A673 (cell line): Measurements from ENCODE around the gene RRAS. TPM values are rescaled to one million over a fixed set of nuclear protein-coding genes. Genes with fewer than 3 reads are reported as not detected.

Source experiments
- BruUV-seq: library from RNA; stranded (reverse); fragments of 400-500 nt; replicated peaks from 2 replicates; lab custom pipeline; 2021; lab: Mats Ljungman, UMichigan
- CTCF ChIA-PET: fragments of 300-600 bp; sonication (Branson Sonifier 250); formaldehyde crosslinking; loops from one replicate; lab custom pipeline; 2022; ENCODE audit warnings: antibody characterized with exemption; lab: Charles Lee
- POLR2A ChIA-PET: fragments of 300-600 bp; sonication (Branson Sonifier 250); formaldehyde crosslinking; loops from one replicate; lab custom pipeline; 2022; ENCODE audit warnings: antibody characterized with exemption; ENCODE audit not compliant: low non-redundant PET; lab: Charles Lee
- DNase-seq: peaks from one replicate; pipeline ENCODE4 v3.0.0-alpha.2; 2015; ENCODE audit warnings: low spot score
- H3K27ac ChIP-seq: fragments of 200-600 bp; sonication (generic); 2 replicates; pipeline ENCODE4 v1.5.1; 2016; ENCODE audit warnings: mixed run types, low read depth, mild to moderate bottlenecking, mixed read lengths, antibody characterized with exemption, low read length; ENCODE audit not compliant: poor library complexity, severe bottlenecking
- H3K27me3 ChIP-seq: fragments of 200-600 bp; sonication (generic); replicated peaks from 2 replicates; pipeline ENCODE4 v1.6.1; 2017; ENCODE audit warnings: mixed run types, low read depth, mild to moderate bottlenecking, mixed read lengths, antibody characterized with exemption, low read length; ENCODE audit not compliant: insufficient read depth, poor library complexity
- H3K36me3 ChIP-seq: fragments of 200-600 bp; sonication (generic); 2 replicates; pipeline ENCODE4 v1.6.1; 2016; ENCODE audit warnings: mixed run types, mild to moderate bottlenecking, mixed read lengths, antibody characterized with exemption, low read length; ENCODE audit not compliant: insufficient read depth, poor library complexity, severe bottlenecking
- H3K4me1 ChIP-seq: fragments of 200-600 bp; sonication (generic); 2 replicates; pipeline ENCODE4 v1.6.1; 2017; ENCODE audit warnings: mixed run types, mild to moderate bottlenecking, mixed read lengths, antibody characterized with exemption, low read length; ENCODE audit not compliant: insufficient read depth, poor library complexity, severe bottlenecking
- H3K4me3 ChIP-seq: fragments of 200-600 bp; sonication (generic); 2 replicates; pipeline ENCODE4 v1.5.1; 2016; ENCODE audit warnings: low read depth, mixed run types, mild to moderate bottlenecking, mixed read lengths, low read length; ENCODE audit not compliant: poor library complexity, severe bottlenecking
- H3K9me3 ChIP-seq: fragments of 200-600 bp; sonication (generic); 2 replicates; pipeline ENCODE4 v1.6.1; 2016; ENCODE audit warnings: mixed run types, low read depth, mild to moderate bottlenecking, mixed read lengths, antibody characterized with exemption, low read length; ENCODE audit not compliant: poor library complexity, severe bottlenecking
- EZH2 ChIP-seq: fragments of 200-600 bp; sonication (generic); IDR thresholded peaks from 2 replicates; pipeline ENCODE4 v1.6.1; 2017; ENCODE audit warnings: borderline replicate concordance, low read depth, mild to moderate bottlenecking, mixed read lengths, antibody characterized with exemption, low read length; ENCODE audit not compliant: poor library complexity, severe bottlenecking
- intact Hi-C: fragments of 100-400 bp; cut with micrococcal nuclease; formaldehyde crosslinking; loops from one replicate; pipeline ENCODE4 v1.10.0; 2022; ENCODE audit not compliant: unreplicated experiment
- total RNA-seq: library from RNA; stranded (reverse); gene quantifications from 2 replicates; pipeline ENCODE4 v1.2.3, GENCODE V29; 2021
- TF ChIP-seq, protein P1 (sequence below): fragments of 300-800, 200-600 bp; sonication (generic); conservative IDR thresholded peaks from 2 replicates; pipeline ENCODE4 v1.5.1; 2017; ENCODE audit warnings: low read depth, mild to moderate bottlenecking, antibody characterized with exemption, low read length, moderate library complexity, mixed read lengths

Gene RRAS
- total RNA-seq, 1 experiment from 2014 or later: 27.6 TPM

- no peak for DNase-seq
- Histone ChIP-seq H3K27ac (no peak overlapping the region), H3K9me3 (no peaks in the 10 kb centered on the region), H3K36me3 (peaks cover 79% of the 10 kb centered on the region), H3K4me1 (no peaks in the 10 kb centered on the region), H3K4me3 (no peak overlapping the region), H3K27me3 (no peaks in the 10 kb centered on the region)
- no TSS peak for BruUV-seq
- ChIA-PET CTCF (no interaction called here), POLR2A (no interaction called here)
- intact Hi-C loops: no loop called here
- TF ChIP-seq EZH2: no peak
- TF ChIP-seq, protein P1, sequence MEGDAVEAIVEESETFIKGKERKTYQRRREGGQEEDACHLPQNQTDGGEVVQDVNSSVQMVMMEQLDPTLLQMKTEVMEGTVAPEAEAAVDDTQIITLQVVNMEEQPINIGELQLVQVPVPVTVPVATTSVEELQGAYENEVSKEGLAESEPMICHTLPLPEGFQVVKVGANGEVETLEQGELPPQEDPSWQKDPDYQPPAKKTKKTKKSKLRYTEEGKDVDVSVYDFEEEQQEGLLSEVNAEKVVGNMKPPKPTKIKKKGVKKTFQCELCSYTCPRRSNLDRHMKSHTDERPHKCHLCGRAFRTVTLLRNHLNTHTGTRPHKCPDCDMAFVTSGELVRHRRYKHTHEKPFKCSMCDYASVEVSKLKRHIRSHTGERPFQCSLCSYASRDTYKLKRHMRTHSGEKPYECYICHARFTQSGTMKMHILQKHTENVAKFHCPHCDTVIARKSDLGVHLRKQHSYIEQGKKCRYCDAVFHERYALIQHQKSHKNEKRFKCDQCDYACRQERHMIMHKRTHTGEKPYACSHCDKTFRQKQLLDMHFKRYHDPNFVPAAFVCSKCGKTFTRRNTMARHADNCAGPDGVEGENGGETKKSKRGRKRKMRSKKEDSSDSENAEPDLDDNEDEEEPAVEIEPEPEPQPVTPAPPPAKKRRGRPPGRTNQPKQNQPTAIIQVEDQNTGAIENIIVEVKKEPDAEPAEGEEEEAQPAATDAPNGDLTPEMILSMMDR: no peak
Observed at GRCh38 chr19:49605605-49606004, 34.3 kb downstream of the RRAS start.

DNA sequence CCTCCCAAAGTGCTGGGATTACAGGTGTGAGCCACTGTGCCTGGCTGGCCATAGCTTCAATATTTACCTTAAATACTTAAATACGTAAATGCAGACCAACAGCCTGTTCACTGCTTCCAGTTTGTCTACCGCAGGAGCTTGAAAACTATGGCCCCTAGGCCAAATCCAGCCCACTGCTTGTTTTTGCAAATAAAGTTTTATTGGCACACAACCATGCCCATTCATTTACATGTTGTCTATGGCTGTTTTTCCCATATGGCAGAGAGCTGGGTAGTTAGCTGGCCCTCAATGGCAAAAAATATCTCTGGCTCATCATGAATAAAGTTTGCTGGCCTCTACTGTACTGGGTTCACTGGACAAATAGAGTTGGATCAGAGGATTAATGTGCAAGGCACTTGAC, 37.1 kb downstream of the RRAS start:
- intact Hi-C loops: no loop called here
- H3K4me1 ChIP-seq: no peaks in the 10 kb centered on the region
- H3K4me3 ChIP-seq: no peak overlapping the region
- BruUV-seq: no TSS peak
- no peaks in the 10 kb centered on the region for H3K27me3 ChIP-seq
- H3K9me3 ChIP-seq: no peaks in the 10 kb centered on the region
- H3K27ac ChIP-seq: no peak overlapping the region
- H3K36me3 ChIP-seq: peaks cover 87% of the 10 kb centered on the region
- POLR2A ChIA-PET: no interaction called here
- CTCF ChIA-PET: no interaction called here
- DNase-seq: no peak
- TF ChIP-seq EZH2: no peak
- TF ChIP-seq, protein P1: no peak

- no peaks in the 10 kb centered on the region for H3K27me3 ChIP-seq
- no peak overlapping the region for H3K27ac ChIP-seq
- no peak for DNase-seq
- no peaks in the 10 kb centered on the region for H3K9me3 ChIP-seq
- intact Hi-C loops: no loop called here
- no TSS peak for BruUV-seq
- ChIA-PET CTCF (no interaction called here), POLR2A (no interaction called here)
- no peaks in the 10 kb centered on the region for H3K4me1 ChIP-seq
- peaks cover 88% of the 10 kb centered on the region for H3K36me3 ChIP-seq
- TF ChIP-seq, protein P1: no peak
- TF ChIP-seq EZH2: no peak
- H3K4me3 ChIP-seq: no peak overlapping the region
Observed at GRCh38 chr19:49601482-49602038, 38.4 kb downstream of the RRAS start.
